ENCODE data around the gene KLHL17.

The KLHL17 gene

GRCh38 chr1:923131-923990, 37.0 kb upstream of the KLHL17 start, which contains the start of gene SAMD11:
Gene SAMD11 (plus strand): TSS chr1:923923. CDS start chr1:924432, 509 bp downstream.
- DNase-seq = peak; percentile 23

GRCh38 chr1:923991-924655, 36.3 kb upstream of the KLHL17 start:
- DNase-seq = no peak

- DNase-seq = no peak
These were observed 35.5 kb upstream of the KLHL17 start for GRCh38 chr1:924656-925560.

DNA sequence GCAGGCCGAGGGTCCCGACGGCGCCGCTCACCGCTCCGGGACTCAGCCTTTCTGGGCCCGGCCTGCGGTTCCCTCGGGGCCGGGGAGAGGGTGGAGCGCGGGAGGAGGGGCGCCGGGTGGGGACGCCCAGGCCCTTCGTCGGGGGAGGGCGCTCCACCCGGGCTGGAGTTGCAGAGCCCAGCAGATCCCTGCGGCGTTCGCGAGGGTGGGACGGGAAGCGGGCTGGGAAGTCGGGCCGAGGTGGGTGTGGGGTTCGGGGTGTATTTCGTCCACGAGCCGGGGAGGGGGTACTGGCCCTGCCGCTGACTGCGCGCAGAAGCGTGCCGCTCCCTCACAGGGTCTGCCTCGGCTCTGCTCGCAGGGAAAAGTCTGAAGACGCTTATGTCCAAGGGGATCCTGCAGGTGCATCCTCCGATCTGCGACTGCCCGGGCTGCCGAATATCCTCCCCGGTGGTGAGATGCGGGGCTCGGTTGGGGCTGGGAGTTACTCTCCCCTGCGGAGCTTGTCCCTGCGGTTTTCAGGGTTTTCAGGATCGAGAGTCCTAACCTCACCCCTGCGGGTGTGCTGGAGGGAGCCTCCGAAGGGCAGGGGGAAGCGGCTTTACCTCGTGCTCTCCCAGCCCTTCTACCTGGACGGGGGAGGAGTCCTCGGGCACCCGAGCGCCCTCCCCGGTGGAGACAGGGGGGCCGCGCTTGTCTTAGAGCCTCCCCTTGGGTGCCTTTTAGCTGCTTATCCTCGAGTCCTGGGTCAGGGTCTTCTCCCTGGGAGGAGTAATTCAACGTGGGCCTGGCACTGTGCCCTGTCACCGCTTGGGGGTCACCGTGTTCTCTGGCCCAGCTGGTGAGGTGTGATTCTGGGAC, 34.6 kb upstream of the KLHL17 start:
- DNase-seq = no peak

- DNase-seq = no peak
These were observed 33.1 kb upstream of the KLHL17 start for GRCh38 chr1:927234-927633.

- no peak for DNase-seq
These were observed 32.6 kb upstream of the KLHL17 start for GRCh38 chr1:927748-928147.

- DNase-seq = no peak
These were observed 31.3 kb upstream of the KLHL17 start for GRCh38 chr1:928825-929661.

DNA sequence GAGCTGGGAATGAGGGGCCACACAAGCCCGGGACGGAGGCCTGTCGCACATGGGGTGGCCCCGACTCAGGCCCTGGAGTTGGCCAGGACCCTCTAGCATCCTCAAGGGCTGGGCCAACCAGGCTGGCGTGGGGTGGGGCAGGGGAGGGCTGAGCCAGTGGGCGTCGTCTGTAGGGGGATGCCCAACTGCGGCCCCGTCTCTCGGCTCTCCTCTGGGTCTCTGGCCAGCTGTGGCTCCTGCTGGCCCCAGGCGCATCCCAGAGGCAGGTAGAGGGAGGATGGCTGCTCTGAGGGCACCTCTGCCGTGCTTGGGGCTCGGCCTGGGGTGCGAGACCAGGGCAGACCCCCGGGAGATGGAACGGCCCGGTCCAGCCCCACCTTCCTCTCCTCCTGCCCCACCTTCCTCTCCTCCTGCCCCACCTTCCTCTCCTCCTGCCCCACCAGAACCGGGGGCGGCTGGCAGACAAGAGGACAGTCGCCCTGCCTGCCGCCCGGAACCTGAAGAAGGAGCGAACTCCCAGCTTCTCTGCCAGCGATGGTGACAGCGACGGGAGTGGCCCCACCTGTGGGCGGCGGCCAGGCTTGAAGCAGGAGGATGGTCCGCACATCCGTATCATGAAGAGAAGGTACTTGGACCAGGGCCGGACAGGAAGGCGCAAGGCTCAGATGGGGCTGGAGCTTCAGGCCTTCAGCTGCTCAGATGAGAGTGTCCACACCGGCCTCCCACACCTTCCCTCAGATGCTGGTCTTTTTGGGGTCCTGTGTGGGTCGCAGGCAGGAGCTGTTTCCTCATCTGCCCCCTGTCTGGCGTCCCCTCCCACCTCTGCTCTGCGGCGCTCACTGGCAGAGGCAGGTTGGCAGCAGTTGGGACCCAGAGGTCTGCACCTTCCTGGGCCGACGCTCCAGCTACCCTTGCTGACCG, 30.4 kb upstream of the KLHL17 start:
- DNase-seq = no peak

DNA sequence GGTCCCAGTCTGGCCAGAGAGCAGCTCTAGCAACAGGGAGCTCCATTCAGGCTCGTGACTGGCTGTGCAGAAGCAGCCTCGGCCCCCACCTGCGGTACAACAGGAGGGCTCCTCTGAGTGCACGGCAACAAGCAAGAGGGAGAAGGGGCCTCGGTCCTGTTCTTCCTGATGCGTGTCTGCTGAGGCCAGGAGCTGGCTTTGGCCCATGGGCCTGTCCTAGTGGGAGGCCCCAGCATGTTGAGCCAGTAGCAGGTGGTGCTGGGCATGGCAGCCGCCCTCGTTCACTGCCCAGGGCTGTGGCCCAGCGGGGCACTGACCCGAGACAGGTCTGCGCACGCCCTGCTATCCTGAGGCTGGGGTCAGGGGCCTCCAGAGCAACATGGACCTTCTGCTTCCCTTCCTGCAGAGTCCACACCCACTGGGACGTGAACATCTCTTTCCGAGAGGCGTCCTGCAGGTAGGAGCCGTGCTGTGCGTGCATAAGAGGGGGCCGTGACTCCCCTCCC, 29.7 kb upstream of the KLHL17 start:
- DNase-seq = no peak

DNA sequence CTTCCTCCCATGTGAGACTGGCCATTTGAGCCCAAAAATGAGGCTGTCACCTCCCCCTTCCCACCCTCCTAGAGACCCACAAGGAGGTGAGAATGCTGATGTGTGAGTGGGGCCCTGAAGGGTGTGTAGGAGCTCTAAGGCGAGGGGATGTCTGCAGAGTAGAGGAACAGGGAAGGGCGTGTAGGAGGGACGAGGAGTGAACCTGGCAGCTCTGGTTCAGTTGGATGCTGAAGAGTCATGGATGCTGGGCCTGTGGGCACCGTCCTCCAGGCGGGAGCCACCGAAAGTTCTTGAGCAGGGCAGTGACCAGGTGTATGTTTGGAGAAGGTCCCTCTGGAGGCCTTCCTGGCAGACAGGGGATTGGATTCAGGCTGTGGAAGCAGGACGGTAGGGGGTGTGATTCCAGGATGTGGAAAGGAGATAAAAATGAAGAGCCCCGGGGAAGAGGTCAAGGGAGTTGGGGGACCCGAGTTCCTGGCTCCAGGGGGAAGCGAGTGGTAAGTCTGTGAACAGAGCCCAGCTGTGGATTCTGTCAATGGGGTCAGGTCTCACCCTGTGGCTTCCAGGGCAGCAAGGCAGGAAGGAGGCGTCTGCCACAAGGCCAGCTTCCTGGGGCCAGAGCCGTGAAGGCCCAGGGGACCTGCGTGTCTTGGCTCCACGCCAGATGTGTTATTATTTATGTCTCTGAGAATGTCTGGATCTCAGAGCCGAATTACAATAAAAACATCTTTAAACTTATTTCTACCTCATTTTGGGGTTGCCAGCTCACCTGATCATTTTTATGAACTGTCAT, 28.8 kb upstream of the KLHL17 start:
- DNase-seq = no peak

- DNase-seq = no peak
These were observed 28.2 kb upstream of the KLHL17 start for GRCh38 chr1:932173-932510.

DNA sequence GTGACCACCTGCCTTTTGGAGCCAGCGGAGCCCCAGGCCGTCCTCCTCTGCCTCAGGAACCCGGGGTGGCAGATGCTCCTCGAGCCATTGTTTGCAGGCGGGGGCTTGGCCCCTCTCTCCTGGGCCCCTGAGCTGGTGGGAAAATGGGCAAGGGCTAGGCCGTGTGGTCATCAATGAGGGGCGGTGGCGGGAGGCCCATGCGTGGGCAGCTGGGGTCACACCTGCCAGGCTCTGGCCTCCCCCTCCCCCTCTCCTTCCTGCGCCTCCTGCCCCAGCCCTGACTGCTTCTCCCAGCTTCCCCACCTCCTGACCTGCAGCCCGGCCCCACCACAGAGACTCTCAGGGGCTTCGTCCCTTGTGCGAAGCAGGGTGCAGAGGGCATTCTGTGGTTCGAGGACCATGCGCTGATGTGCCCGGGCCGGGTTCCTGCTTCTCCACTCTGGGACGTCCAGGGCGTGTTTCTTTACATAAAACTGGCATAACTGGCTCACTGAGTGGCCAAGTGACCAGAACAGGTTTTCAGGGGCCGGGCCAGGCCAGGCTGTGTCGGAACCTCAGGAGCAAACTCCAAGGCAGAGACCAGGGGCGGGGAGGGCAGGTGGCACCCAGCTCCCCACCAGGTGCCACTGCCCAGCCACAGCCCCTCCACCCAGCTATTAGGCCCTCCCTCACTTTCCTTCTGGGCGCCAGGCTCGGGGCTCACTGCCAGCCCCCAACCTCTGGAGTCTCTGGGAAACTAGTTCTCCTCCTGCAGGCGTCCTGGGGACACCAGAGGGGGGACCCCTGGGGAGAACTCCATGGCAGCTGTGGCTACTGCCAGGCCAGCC, 27.4 kb upstream of the KLHL17 start:
- no peak for DNase-seq

DNA sequence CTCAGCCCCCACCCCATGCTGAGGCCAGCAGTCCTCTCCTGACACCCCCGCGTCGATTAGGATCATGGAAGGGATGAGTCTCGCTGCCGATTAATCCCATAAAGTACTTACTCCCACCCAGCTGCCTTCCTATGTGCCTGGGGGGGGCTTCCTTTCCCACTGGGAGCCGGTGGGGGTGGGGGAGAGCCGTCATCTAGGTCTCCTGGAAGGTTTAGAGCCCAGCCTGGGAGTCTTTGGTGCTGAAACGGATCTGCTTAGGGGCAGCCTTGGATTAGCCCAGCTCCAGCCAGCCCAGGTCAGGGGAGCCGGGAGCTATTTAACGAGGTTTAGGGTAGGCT, 26.8 kb upstream of the KLHL17 start:
- no peak for DNase-seq

DNA sequence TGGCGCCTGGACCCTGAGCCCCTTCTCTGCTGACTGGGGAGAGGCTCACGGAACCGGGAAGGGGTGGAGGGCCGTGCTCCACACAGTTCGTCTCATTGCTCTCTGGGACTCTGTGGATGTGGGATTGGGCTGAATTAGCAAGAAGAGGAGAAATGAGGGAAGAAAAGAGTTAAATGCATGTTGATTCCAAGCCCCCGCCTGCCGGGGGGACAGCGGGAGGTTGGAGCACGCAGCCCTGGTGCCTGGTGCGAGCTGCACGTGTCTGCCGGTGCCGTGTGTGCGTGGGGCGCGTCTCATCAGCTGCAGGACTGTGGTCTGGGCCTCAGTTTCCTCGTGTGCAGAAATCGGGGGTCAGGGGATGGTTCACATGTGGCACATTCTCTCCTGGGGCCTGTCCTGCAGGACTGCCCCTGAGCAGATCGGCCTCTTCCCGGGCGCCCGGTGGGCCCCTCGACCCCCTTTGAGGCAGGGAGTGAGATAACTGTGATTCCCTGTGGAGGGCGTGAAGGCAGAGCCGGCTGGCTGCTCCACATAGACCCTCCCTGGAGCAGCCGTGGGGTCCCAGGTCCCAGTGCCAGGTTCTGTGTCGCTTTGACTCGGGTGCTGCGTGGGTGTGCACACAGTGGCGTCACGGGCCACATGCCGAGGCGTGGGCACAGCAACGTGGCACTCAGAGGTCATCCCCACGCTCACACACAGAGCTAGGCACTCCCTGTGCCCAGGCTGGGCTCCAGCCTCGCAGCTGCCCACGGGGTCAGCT, 25.2 kb upstream of the KLHL17 start:
- DNase-seq = no peak

DNA sequence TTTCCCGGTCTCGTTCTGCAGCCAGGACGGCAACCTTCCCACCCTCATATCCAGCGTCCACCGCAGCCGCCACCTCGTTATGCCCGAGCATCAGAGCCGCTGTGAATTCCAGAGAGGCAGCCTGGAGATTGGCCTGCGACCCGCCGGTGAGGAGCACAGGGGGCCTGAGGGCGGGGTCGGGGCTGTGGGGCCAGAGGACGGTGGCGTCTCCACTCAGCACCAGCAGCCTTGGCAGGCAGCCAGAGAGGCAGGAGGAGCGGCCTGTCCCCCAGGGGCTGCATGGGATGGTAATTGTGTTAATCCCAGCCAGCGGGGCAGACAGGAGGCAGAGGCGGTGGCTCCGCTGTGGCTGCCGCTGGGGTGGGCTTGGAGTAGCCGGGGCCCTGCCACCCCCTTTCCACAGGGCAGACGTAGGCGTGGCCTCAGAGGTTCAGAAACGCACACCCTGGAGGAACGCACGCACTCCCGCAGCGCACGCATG, 24.6 kb upstream of the KLHL17 start:
- DNase-seq = no peak

GRCh38 chr1:936348-937264, 23.8 kb upstream of the KLHL17 start:
- DNase-seq = no peak
